Measurements from ENCODE around the gene GALNTL6. TPM values are rescaled to one million over a fixed set of nuclear protein-coding genes. Genes with fewer than 3 reads are reported as not detected.
"Not testable (repeated sequence)": the region's sequence is repeated elsewhere in the genome, so short reads cannot be mapped to it uniquely, and the experiment has no call there.

Gene GALNTL6
- total and polyA plus RNA-seq, 2 donors from 2014 or later = 0.60 TPM; not detected in 1

DNA sequence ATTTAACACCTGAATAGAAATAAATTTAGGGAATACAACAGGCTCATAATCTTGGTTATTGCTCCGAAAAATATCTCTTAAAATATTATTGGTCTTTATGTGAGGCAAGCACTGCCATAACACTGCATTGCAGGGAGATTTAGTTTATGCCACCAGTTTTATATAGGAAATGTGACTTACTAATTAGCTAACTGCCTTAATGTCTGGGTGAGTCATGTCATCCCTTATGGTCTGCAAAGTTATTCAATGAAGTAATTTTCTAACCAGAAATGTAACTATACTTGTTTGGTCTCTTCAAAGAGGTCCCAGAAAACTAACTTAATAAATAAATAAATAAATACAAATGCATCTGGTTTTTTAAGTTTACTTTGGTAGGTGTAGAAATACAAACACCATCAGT lies 597.2 kb downstream of the GALNTL6 start:
- intact Hi-C loops (cut with DNase I) = no loop called here
- Histone ChIP-seq H3K36me3 (ENCODE audit: control insufficient read depth in 2 of 3, insufficient read depth in 3 of 3, low read length in 3 of 3) (no peaks in the 10 kb centered on the region), H3K9me3 (ENCODE audit: control insufficient read depth in 2 of 3, insufficient read depth in 1 of 3, low read length in 3 of 3) (no peaks in the 10 kb centered on the region), H3K27ac (ENCODE audit: low read depth in 2 of 2, low read length in 2 of 2) (no peak overlapping the region), H3K9ac (ENCODE audit: low read length in 3 of 3) (no peak overlapping the region), H3K4me1 (ENCODE audit: control insufficient read depth in 2 of 3, insufficient read depth in 2 of 3, low read depth in 1 of 3, low read length in 3 of 3) (no peaks in the 10 kb centered on the region), H3K4me3 (ENCODE audit: low read length in 3 of 3) (no peak overlapping the region), H3K27me3 (ENCODE audit: control insufficient read depth, insufficient read depth, low read length) (no peaks in the 10 kb centered on the region)
- FAIRE-seq = no peak
- TF ChIP-seq, protein P1, sequence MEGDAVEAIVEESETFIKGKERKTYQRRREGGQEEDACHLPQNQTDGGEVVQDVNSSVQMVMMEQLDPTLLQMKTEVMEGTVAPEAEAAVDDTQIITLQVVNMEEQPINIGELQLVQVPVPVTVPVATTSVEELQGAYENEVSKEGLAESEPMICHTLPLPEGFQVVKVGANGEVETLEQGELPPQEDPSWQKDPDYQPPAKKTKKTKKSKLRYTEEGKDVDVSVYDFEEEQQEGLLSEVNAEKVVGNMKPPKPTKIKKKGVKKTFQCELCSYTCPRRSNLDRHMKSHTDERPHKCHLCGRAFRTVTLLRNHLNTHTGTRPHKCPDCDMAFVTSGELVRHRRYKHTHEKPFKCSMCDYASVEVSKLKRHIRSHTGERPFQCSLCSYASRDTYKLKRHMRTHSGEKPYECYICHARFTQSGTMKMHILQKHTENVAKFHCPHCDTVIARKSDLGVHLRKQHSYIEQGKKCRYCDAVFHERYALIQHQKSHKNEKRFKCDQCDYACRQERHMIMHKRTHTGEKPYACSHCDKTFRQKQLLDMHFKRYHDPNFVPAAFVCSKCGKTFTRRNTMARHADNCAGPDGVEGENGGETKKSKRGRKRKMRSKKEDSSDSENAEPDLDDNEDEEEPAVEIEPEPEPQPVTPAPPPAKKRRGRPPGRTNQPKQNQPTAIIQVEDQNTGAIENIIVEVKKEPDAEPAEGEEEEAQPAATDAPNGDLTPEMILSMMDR (IDR thresholded peaks at IDR 0.05; ENCODE audit: borderline replicate concordance, extremely low read depth, insufficient read depth) = no peak
- DNase-seq = no peak

DNA sequence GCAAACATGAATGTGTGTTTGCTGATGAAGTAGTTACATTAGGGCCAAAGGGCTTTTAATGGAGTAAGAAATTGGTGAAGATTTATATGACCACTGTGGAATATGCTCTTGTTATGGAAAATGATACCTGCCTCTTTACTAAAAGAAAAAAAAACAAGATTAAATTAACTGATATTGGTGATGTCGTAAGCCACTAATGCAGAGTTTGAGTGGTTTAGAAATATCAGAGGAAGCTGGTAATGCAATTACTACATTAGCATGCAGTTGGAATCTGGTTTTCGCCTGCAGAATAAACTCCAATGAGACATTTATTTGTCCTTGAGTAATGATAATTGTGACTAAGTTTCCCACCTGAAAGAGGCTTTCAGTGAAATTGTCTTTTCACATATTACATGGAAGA lies 597.9 kb downstream of the GALNTL6 start:
- no peaks in the 10 kb centered on the region for H3K27me3 ChIP-seq (ENCODE audit: control insufficient read depth, insufficient read depth, low read length)
- H3K4me1 ChIP-seq (ENCODE audit: control insufficient read depth in 2 of 3, insufficient read depth in 2 of 3, low read depth in 1 of 3, low read length in 3 of 3) = no peaks in the 10 kb centered on the region
- H3K4me3 ChIP-seq (ENCODE audit: low read length in 3 of 3) = no peak overlapping the region
- no peaks in the 10 kb centered on the region for H3K36me3 ChIP-seq (ENCODE audit: control insufficient read depth in 2 of 3, insufficient read depth in 3 of 3, low read length in 3 of 3)
- no peak for FAIRE-seq
- no peak overlapping the region for H3K27ac ChIP-seq (ENCODE audit: low read depth in 2 of 2, low read length in 2 of 2)
- H3K9ac ChIP-seq (ENCODE audit: low read length in 3 of 3) = no peak overlapping the region
- H3K9me3 ChIP-seq (ENCODE audit: control insufficient read depth in 2 of 3, insufficient read depth in 1 of 3, low read length in 3 of 3) = no peaks in the 10 kb centered on the region
- TF ChIP-seq, protein P1 (IDR thresholded peaks at IDR 0.05; ENCODE audit: borderline replicate concordance, extremely low read depth, insufficient read depth) = no peak
- intact Hi-C loops (cut with DNase I) = no loop called here
- DNase-seq = no peak

DNA sequence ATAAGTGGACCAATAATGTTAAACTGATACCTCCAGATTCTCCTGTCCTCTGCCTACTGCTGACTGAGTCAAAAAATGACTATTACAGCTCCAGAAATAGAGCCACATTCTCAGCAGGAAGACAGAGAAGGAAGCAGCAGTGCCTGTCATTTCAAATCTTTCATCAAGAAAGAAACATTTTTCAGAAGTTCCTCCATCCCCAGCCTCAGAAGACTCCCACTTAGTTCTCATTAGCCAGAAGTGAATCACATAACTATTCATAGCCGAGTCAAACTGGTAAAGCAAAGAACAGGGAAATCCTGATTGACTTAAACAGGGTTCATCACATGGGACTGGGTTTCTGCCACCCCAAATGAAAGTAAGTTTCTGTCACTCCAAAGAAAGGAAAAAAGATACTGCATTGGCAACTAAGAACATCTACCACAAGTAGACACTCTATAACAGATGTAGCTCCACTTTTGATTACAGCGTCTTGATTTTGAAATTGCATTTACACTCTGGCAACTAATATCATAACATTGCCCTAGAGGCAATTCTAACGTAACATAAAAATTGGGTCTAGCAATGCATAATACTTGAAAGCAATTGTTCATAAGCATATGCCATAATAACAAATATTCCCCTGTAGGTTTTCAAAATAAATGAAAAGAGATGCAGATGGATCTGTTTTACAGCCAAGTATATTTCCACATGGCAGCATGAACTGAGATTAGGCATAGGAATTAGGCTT lies 599.8 kb downstream of the GALNTL6 start:
- H3K4me3 ChIP-seq (ENCODE audit: low read length in 3 of 3) = no peak overlapping the region
- H3K4me1 ChIP-seq (ENCODE audit: control insufficient read depth in 2 of 3, insufficient read depth in 2 of 3, low read depth in 1 of 3, low read length in 3 of 3) = no peaks in the 10 kb centered on the region
- H3K36me3 ChIP-seq (ENCODE audit: control insufficient read depth in 2 of 3, insufficient read depth in 3 of 3, low read length in 3 of 3) = no peaks in the 10 kb centered on the region
- no peak overlapping the region for H3K27ac ChIP-seq (ENCODE audit: low read depth in 2 of 2, low read length in 2 of 2)
- no peak for DNase-seq
- H3K27me3 ChIP-seq (ENCODE audit: control insufficient read depth, insufficient read depth, low read length) = no peaks in the 10 kb centered on the region
- FAIRE-seq = no peak
- TF ChIP-seq, protein P1 (IDR thresholded peaks at IDR 0.05; ENCODE audit: borderline replicate concordance, extremely low read depth, insufficient read depth) = no peak
- H3K9me3 ChIP-seq (ENCODE audit: control insufficient read depth in 2 of 3, insufficient read depth in 1 of 3, low read length in 3 of 3) = no peaks in the 10 kb centered on the region
- no peak overlapping the region for H3K9ac ChIP-seq (ENCODE audit: low read length in 3 of 3)
- intact Hi-C loops (cut with DNase I) = no loop called here

DNA sequence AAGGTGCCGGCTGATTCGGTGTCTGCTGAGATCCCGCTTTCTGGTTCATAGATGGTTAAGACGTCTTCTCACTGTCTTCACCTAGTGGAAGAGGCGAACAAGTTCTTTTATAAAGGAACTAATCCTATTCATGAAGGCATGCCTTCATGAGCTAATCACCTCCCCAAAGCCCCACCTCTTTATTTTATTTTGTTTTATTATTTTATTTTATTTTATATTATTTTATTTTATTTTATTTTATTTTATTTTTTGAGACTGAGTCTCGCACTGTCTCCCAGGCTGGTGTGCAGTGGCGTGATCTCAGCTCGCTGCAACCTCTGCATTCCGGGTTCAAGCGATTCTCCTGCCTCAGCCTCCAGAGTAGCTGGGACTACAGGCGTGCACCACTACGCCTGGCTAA lies 615.8 kb downstream of the GALNTL6 start:
- not testable (repeated sequence) for H3K4me3 ChIP-seq (ENCODE audit: low read length in 3 of 3)

More for the DNA sequence above, 615.8 kb downstream of the GALNTL6 start:
- H3K36me3 ChIP-seq (ENCODE audit: control insufficient read depth in 2 of 3, insufficient read depth in 3 of 3, low read length in 3 of 3); H3K9me3 ChIP-seq (ENCODE audit: control insufficient read depth in 2 of 3, insufficient read depth in 1 of 3, low read length in 3 of 3); H3K27ac ChIP-seq (ENCODE audit: low read depth in 2 of 2, low read length in 2 of 2); FAIRE-seq; H3K27me3 ChIP-seq (ENCODE audit: control insufficient read depth, insufficient read depth, low read length); intact Hi-C loops (cut with DNase I); H3K9ac ChIP-seq (ENCODE audit: low read length in 3 of 3); H3K4me1 ChIP-seq (ENCODE audit: control insufficient read depth in 2 of 3, insufficient read depth in 2 of 3, low read depth in 1 of 3, low read length in 3 of 3): not testable (repeated sequence)
- peak in 1 of 5 donors; percentile 27 for DNase-seq

Measured in kidney (tissue), 14 donors.